Choroid plexus epithelial cell (primary cell): Measurements from ENCODE around the gene ZBTB43.
"Not testable (repeated sequence)": the region's sequence is repeated elsewhere in the genome, so short reads cannot be mapped to it uniquely, and the experiment has no call there.

Experiments used
- DNase-seq: peaks from one replicate; pipeline ENCODE4 v3.0.0-alpha.2; 2010; ENCODE audit warnings: low read depth
- H3K4me3 ChIP-seq: 2 replicates; pipeline ENCODE4 v1.5.1; 2011; ENCODE audit warnings: low read depth, mild to moderate bottlenecking, control low read depth, low read length, moderate library complexity
- CTCF ChIP-seq: conservative IDR thresholded peaks from 2 replicates; pipeline ENCODE4 v1.5.1; 2011; ENCODE audit warnings: low read depth, mild to moderate bottlenecking, control low read depth, inconsistent platforms, low read length, moderate library complexity

The ZBTB43 gene

GRCh38 chr9:126802318-126803059, 2.4 kb upstream of the ZBTB43 start:
- TF ChIP-seq CTCF = no peak
- DNase-seq = no peak
- no peak overlapping the region for H3K4me3 ChIP-seq

DNA sequence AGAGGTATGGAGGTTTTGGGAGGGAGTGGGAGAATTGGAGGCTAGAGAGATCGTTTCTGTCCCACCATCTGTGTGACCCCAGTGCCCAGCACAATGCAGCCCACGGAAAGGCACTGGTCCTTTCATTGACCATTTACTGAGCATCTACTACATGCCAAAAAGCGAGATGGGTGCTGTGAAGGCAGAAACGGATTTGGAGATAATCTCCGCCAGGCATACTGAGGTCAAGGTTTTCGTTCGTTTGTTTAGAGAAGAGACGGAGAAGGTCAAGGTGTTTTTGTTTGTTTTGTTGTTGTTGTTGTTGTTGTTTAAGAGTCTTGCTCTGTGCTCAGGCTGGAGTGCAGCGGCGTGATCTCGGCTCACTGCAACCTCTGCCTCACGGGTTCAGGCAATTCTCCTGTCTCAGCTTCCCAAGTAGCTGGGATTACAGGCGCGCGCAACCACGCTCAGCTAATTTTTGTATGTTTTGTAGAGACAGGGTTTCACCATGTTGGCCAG, 593 bp upstream of the ZBTB43 start:
- no peak for DNase-seq
- TF ChIP-seq CTCF = no peak
- peak overlapping the region; percentile 97 for H3K4me3 ChIP-seq

DNA sequence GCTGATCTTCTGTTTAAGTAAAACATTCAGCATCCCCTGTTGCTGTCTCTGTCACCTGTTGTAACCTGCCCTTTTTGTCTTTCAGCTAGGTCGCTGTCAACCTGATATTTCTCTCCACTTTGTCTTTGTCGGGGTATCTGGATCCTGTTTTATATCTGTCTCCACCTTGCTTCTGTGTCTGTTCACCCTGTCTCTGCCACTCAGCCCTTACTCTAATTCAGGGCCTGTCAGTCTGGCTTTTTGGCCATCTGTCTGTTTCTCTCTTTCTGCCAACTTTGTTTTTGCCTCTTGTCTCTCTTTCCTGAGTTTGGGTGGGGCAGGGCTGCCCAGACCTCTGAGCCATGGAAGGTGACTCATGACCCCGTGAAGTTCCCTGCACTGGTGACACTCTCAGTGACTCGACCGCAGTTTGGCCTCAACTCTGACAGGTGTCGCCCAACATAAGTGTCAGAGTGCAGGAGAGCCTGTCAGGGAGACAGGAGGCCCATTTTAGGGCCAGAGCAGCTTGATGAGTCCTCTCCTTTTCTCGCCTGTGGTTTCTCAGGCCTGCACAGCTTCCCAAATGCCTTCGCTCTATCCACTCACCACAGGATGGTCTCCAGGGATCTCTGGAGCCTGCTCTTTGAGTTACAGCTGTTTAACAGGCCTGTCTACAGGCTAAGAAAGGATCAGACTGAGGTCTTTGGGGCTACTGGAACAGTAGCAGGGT, 868 bp downstream of the ZBTB43 start:
- no peak for TF ChIP-seq CTCF
- peak; percentile 78 for DNase-seq
- H3K4me3 ChIP-seq = peak overlapping the region; percentile 97

DNA sequence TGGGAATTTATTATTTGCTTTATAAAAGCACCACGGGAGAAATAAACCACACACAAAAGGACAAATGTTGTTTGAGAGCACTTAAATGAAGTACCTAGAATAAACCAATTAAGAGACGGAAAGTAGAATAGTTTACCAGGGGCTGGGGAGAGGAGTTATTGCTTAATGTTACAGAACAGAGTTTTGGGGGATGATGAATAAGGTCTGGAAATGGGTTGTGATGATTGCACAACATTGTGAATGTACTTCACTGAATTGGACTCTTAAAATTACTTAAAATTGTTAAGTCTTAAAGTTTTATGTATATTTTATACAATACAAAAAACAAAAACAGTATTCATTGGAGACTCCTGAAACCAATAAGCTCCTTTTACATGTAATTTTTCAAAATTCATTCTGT, 1.5 kb downstream of the ZBTB43 start:
- DNase-seq = peak; percentile 36

DNA sequence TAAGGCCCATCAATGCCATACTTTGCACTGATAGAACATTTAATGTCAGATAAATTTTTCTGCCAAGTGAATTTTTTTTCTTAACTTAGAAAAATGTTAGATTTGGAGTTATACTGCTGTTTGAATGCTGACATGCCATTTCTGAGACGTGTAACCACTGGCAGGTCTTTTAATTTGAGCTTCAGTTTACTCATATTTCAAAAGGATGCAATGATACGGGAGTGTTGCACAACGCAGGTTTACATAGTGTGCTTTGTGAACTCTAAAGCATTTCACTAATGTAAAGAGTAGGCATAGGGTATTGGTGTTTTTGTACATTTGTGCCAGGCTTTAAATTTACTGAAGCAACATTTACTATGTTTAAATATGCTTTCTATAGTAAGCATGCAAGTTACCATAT, 4.2 kb downstream of the ZBTB43 start:
- peak; percentile 73 for DNase-seq
- TF ChIP-seq CTCF = no peak
- no peak overlapping the region for H3K4me3 ChIP-seq

More for the DNA sequence above, 1.5 kb downstream of the ZBTB43 start:
- TF ChIP-seq CTCF = no peak
- peak overlapping the region; percentile 97 for H3K4me3 ChIP-seq

DNA sequence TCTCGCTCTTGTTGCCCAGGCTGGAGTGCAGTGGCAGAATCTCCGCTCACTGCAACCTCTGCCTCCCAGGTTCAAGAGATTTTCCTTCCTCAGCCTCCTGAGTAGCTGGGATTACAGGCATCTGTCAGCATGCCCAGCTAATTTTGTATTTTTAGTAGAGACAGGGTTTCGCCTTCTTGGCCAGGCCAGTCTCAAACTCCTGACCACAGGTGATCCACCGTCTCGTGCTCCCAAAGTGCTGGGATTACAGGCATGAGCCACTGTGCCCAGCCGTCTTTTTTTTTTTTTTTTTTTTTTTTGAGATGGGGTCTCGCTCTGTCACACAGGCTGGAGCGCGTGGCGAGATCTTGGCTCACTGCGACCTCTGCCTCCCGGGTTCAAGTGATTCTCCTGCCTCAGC, 5.4 kb downstream of the ZBTB43 start:
- DNase-seq, H3K4me3 ChIP-seq: not testable (repeated sequence)

GRCh38 chr9:126813072-126813471, 8.2 kb downstream of the ZBTB43 start:
- no peak for TF ChIP-seq CTCF
- no peak for DNase-seq
- no peak overlapping the region for H3K4me3 ChIP-seq
